GM12892 (cell line): ENCODE results near the gene PAX9.

Source experiments
- POLR2A ChIP-seq: IDR thresholded peaks from 2 replicates; pipeline ENCODE4 v1.6.1; 2011; ENCODE audit warnings: low read depth, low read length, control low read depth
- POLR2AphosphoS5 ChIP-seq: IDR thresholded peaks from 2 replicates; pipeline ENCODE4 v1.6.1; 2011; ENCODE audit warnings: low read depth, low read length, control low read depth
- TAF1 ChIP-seq: IDR thresholded peaks from 2 replicates; pipeline ENCODE4 v1.6.1; 2011; ENCODE audit warnings: low read depth, mild to moderate bottlenecking, control low read depth, low read length, borderline replicate concordance

GRCh38 chr14:36721877-36722276 lies 60.2 kb downstream of the PAX9 start:
- no peak for TF ChIP-seq POLR2AphosphoS5
- TF ChIP-seq TAF1: no peak
- TF ChIP-seq POLR2A: no peak
